Stomach (tissue), 9 donors: ENCODE results near the gene MYH8. TPM values are rescaled to one million over a fixed set of nuclear protein-coding genes. Genes with fewer than 3 reads are reported as not detected.

Source experiments
- DNase-seq, 2 donors: peaks; one replicate each; pipeline versions ENCODE4 v3.0.0 to v3.0.0-alpha.2; 2013 to 2019
- H3K27ac ChIP-seq, 5 donors: fragments of 200-600 bp in 4 of 5; sonication (generic) in 4 of 5; one replicate each; pipeline ENCODE4 v1.5.1; 2013 to 2019; ENCODE audit warnings: mild to moderate bottlenecking in 1 of 5, moderate library complexity in 1 of 5
- H3K27me3 ChIP-seq, 3 donors: fragments of 200-600 bp; sonication (generic); one replicate each; pipeline ENCODE4 v1.5.1; 2017 to 2019; ENCODE audit warnings: mixed run types in 1 of 3
- H3K36me3 ChIP-seq, 4 donors: fragments of 200-600 bp; sonication (generic); 1 replicate in 3 of 4; 2 replicates in 1 of 4; pipeline ENCODE4 v1.5.1; 2016 to 2019
- H3K4me1 ChIP-seq, 4 donors: fragments of 200-600 bp; sonication (generic); one replicate each; pipeline ENCODE4 v1.5.1; 2016 to 2019
- H3K4me3 ChIP-seq, 4 donors: fragments of 200-600 bp; sonication (generic) in 3 of 4; one replicate each; pipeline ENCODE4 v1.5.1; 2016 to 2019; ENCODE audit warnings: mild to moderate bottlenecking in 1 of 4
- H3K9me3 ChIP-seq, 4 donors: fragments of 200-600 bp; sonication (generic); one replicate each; pipeline ENCODE4 v1.5.1; 2016 to 2019
- EP300 ChIP-seq: sonication (generic); formaldehyde crosslinking; IDR thresholded peaks from one replicate; pipeline ENCODE4 v1.6.1; 2017; ENCODE audit warnings: antibody characterized with exemption
- POLR2A ChIP-seq, 4 donors: fragments of 450-650 bp; IDR thresholded peaks; one replicate each; pipeline ENCODE4 v1.6.1; 2016; ENCODE audit warnings: antibody characterized with exemption in 4 of 4, control low read depth in 2 of 4, mild to moderate bottlenecking in 1 of 4, moderate library complexity in 1 of 4
- POLR2AphosphoS5 ChIP-seq, 3 donors: sonication (generic); formaldehyde crosslinking; IDR thresholded peaks; one replicate each; pipeline ENCODE4 v1.6.1; 2016; ENCODE audit warnings: antibody characterized with exemption in 3 of 3
- WGBS, 5 donors: extraction: QIAGEN DNeasy Blood & Tissue Kit in 3 of 5; methylation state at CpG; one replicate each; pipeline versions ENCODE4 v1.1.5 to v1.1.7; 2013 to 2018; 5-methylcytosine and 5-hydroxymethylcytosine counted together
- intact Hi-C: fragments of 100-400 bp; cut with DNase I; formaldehyde crosslinking; loops from one replicate; pipeline ENCODE4 v1.15.1; 2023; ENCODE audit warnings: low total_unique reads
- polyA plus RNA-seq, 3 donors: library from polyadenylated mRNA; stranded (reverse); fragments of 200-250 nt; gene quantifications; one replicate each; pipeline ENCODE4 v1.2.3, GENCODE V29; 2013
- total RNA-seq, 5 donors: library from RNA; depleted of rRNA; stranded (reverse); fragments of >200 nt; gene quantifications; one replicate each; pipeline versions ENCODE4 v1.1.0 to v1.2.3, GENCODE V29; 2014 to 2016
- TF ChIP-seq, protein P1 (sequence below), 7 experiments: fragments of 450-650 bp in 4 of 7; fragments of 200-600 bp in 3 of 7; sonication (generic) in 3 of 7; IDR thresholded peaks; one replicate each; pipeline ENCODE4 v1.5.1; 2016 to 2019; ENCODE audit warnings: antibody characterized with exemption in 7 of 7, control low read depth in 2 of 7, mild to moderate bottlenecking in 1 of 7
- donor health status: healthy with polysubstance abuse.
- donor health status: Bipolar disorder and iron deficiency.
- donor health status: healthy.

The MYH8 gene
- total and polyA plus RNA-seq, 8 donors = 0.06 TPM; not detected in 7

GRCh38 chr17:10352893-10353292 is 68.9 kb downstream of the MYH8 start:
- no peaks in the 10 kb centered on the region for H3K4me1 ChIP-seq
- H3K9me3 ChIP-seq = no peaks in the 10 kb centered on the region
- no peak for DNase-seq
- H3K27me3 ChIP-seq = no peaks in the 10 kb centered on the region
- intact Hi-C loops = no loop called here
- no peaks in the 10 kb centered on the region for H3K36me3 ChIP-seq
- no peak overlapping the region for H3K4me3 ChIP-seq
- H3K27ac ChIP-seq = no peak overlapping the region
- TF ChIP-seq POLR2A (IDR thresholded peaks at IDR 0.05) = no peak
- TF ChIP-seq POLR2AphosphoS5 (IDR thresholded peaks at IDR 0.05) = no peak
- TF ChIP-seq, protein P1, sequence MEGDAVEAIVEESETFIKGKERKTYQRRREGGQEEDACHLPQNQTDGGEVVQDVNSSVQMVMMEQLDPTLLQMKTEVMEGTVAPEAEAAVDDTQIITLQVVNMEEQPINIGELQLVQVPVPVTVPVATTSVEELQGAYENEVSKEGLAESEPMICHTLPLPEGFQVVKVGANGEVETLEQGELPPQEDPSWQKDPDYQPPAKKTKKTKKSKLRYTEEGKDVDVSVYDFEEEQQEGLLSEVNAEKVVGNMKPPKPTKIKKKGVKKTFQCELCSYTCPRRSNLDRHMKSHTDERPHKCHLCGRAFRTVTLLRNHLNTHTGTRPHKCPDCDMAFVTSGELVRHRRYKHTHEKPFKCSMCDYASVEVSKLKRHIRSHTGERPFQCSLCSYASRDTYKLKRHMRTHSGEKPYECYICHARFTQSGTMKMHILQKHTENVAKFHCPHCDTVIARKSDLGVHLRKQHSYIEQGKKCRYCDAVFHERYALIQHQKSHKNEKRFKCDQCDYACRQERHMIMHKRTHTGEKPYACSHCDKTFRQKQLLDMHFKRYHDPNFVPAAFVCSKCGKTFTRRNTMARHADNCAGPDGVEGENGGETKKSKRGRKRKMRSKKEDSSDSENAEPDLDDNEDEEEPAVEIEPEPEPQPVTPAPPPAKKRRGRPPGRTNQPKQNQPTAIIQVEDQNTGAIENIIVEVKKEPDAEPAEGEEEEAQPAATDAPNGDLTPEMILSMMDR (IDR thresholded peaks at IDR 0.05) = no peak
- TF ChIP-seq EP300 = no peak

DNA sequence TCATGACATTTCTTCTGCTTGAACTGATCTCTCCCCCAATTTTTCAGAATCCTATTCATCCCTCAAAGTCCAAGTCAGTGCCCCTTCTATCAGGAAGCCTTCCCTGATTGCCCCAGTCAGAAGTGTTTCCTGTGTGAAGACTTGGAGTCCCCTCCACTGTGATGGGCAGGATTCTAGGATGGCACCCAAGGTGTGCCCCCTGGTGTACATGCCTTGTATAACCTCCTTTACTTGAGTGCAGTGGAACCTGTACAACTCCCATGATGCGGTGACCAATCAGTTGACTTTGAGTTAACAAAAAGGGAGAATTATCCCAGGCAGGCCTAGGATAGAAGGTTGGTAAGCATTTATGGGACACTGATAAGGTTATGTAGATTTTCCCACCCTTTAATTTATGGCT is 72.3 kb downstream of the MYH8 start:
- TF ChIP-seq, protein P1 (IDR thresholded peaks at IDR 0.05) = no peak
- TF ChIP-seq EP300 (no peak), POLR2A (IDR thresholded peaks at IDR 0.05) (no peak), POLR2AphosphoS5 (IDR thresholded peaks at IDR 0.05) (no peak)
- DNase-seq = no peak
- H3K4me3 ChIP-seq = no peak overlapping the region

DNA sequence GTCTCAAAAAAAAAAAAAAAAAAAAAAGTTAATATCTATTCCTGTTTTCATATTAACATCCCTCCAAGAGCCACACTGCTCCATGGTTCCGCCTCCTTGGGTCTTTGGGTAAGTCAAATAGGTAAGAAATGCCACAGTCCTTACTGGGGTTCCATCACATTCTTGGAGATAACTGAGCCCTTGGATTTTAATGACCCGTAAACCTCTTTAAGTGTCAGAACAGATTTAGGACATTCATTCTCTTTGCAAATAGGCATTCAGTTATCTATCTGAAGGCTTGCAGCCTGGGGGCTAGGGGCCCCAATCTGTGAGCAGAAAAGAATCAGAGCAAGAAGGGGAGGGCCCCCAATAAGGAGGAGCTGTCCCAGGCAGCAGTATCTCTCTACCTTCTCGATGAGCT is 76.9 kb downstream of the MYH8 start:
- no peaks in the 10 kb centered on the region for H3K9me3 ChIP-seq
- H3K27me3 ChIP-seq = no peaks in the 10 kb centered on the region
- TF ChIP-seq POLR2A (IDR thresholded peaks at IDR 0.05) (no peak), POLR2AphosphoS5 (IDR thresholded peaks at IDR 0.05) (no peak), EP300 (no peak)
- TF ChIP-seq, protein P1 (IDR thresholded peaks at IDR 0.05) = no peak
- no peak overlapping the region for H3K4me3 ChIP-seq
- DNase-seq = no peak
- no peak overlapping the region for H3K27ac ChIP-seq
- WGBS, 5 donors = 82 to 91% (median 89%) methylated on average over 3 of the region's 3 CpGs
- no peaks in the 10 kb centered on the region for H3K36me3 ChIP-seq
- no peaks in the 10 kb centered on the region for H3K4me1 ChIP-seq
- intact Hi-C loops = no loop called here

More for the DNA sequence above, 72.3 kb downstream of the MYH8 start:
- Histone ChIP-seq H3K27me3 (no peaks in the 10 kb centered on the region), H3K4me1 (no peaks in the 10 kb centered on the region), H3K27ac (no peak overlapping the region), H3K9me3 (no peaks in the 10 kb centered on the region), H3K36me3 (no peaks in the 10 kb centered on the region)
- intact Hi-C loops = no loop called here
- 89 to 97% (median 93%) methylated on average over 1 of the region's 1 CpG for WGBS, 5 donors

Other genes with a start within 250 kb of the MYH8 start
- 100 to 1,000 TPM in 1 of 5 donors, 10 to 100 TPM in 4; 24.5 to 185 (median 42.9) TPM for gene GAS7, start 223.3 kb downstream of the MYH8 start, total RNA-seq
- 10 to 100 TPM in 1 of 3 donors, 1 to 10 TPM in 2; 4.1 to 21.2 (median 9.0) TPM for gene GAS7, start 223.3 kb downstream of the MYH8 start, polyA plus RNA-seq
- gene MYH13, start 48.9 kb downstream of the MYH8 start, total RNA-seq = 1 to 10 TPM; 1.2 to 5.4 (median 2.6) TPM
- gene MYH13, start 48.9 kb downstream of the MYH8 start, polyA plus RNA-seq = 1 to 10 TPM in 2 of 3 donors, under 1 TPM in 1; 0.68 to 2.6 (median 1.7) TPM
- not detected for gene MYH4, start 47.6 kb upstream of the MYH8 start, total RNA-seq
- not detected for gene MYH4, start 47.6 kb upstream of the MYH8 start, polyA plus RNA-seq
- not detected for gene MYH1, start 96.6 kb upstream of the MYH8 start, total RNA-seq
- gene MYH1, start 96.6 kb upstream of the MYH8 start, polyA plus RNA-seq = 1 to 10 TPM in 1 of 3 donors, under 1 TPM in 1, not detected in 1; 0.05 to 2.0 TPM
- under 1 TPM in 1 of 5 donors, not detected in 4; 0.18 TPM for gene MYH2, start 127.7 kb upstream of the MYH8 start, total RNA-seq
- gene MYH2, start 127.7 kb upstream of the MYH8 start, polyA plus RNA-seq = 1 to 10 TPM in 1 of 3 donors, under 1 TPM in 2; 0.05 to 1.4 (median 0.12) TPM
- gene MYH3, start 235.4 kb upstream of the MYH8 start, total RNA-seq = 1 to 10 TPM in 3 of 5 donors, under 1 TPM in 2; 0.45 to 8.3 (median 2.3) TPM
- 1 to 10 TPM; 1.2 to 5.1 (median 4.2) TPM for gene MYH3, start 235.4 kb upstream of the MYH8 start, polyA plus RNA-seq